Measurements from ENCODE around the gene CDC7.

The CDC7 gene

GRCh38 chr1:91546876-91547275 lies 46.2 kb downstream of the CDC7 start:
- Histone ChIP-seq H3K27ac (ENCODE audit: insufficient read depth, low read depth, low read length, poor library complexity, severe bottlenecking) (no peak overlapping the region), H3K4me1 (ENCODE audit: control insufficient read depth, insufficient read depth, low read length) (no peaks in the 10 kb centered on the region), H3K4me3 (ENCODE audit: insufficient read depth, low read depth, low read length) (no peak overlapping the region), H3K36me3 (ENCODE audit: control insufficient read depth, insufficient read depth, low read length) (no peaks in the 10 kb centered on the region), H3K9me3 (ENCODE audit: control insufficient read depth, low read length) (no peaks in the 10 kb centered on the region), H3K27me3 (ENCODE audit: control insufficient read depth, insufficient read depth, low read length, poor library complexity, severe bottlenecking) (no peaks in the 10 kb centered on the region)
- WGBS, 2 experiments: 92 to 94% methylated on average over 19 of the region's 19 CpGs

DNA sequence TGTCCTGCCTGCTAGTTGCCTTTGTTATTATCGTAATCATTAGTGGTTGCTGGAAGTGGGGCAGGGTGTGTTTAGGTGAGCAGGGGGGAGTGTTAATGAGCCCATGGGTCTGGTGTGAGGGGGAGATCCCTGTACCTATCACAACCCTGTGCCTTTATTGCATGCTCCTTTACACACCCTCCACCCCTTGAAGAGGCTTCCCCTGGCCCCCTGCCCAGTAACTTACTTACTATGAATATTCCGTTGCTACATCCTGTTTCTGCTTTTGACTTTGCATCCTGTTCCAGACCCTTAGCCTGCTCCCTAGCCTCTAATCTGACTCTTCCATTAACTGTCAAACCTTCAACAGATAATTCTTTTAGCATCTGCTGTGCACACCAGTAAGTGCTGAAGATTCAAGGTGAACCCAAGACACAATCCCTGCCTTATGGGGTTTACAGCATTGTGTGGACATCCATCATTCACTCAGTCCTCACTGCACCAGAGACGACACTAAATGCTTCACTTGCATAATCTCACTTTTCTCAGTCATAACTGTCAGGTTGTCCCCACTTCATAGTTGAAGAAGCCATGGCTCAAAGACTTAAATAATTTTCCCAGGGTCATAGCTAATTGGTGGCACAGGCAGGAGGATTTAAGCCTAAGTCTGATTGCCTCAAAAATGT lies 47.9 kb downstream of the CDC7 start:
- no peaks in the 10 kb centered on the region for H3K27me3 ChIP-seq (ENCODE audit: control insufficient read depth, insufficient read depth, low read length, poor library complexity, severe bottlenecking)
- H3K4me3 ChIP-seq (ENCODE audit: insufficient read depth, low read depth, low read length): no peak overlapping the region
- H3K27ac ChIP-seq (ENCODE audit: insufficient read depth, low read depth, low read length, poor library complexity, severe bottlenecking): no peak overlapping the region
- no peaks in the 10 kb centered on the region for H3K9me3 ChIP-seq (ENCODE audit: control insufficient read depth, low read length)
- H3K4me1 ChIP-seq (ENCODE audit: control insufficient read depth, insufficient read depth, low read length): no peaks in the 10 kb centered on the region
- no peaks in the 10 kb centered on the region for H3K36me3 ChIP-seq (ENCODE audit: control insufficient read depth, insufficient read depth, low read length)
- WGBS, 2 experiments: 89 to 92% methylated on average over 3 of the region's 3 CpGs

DNA sequence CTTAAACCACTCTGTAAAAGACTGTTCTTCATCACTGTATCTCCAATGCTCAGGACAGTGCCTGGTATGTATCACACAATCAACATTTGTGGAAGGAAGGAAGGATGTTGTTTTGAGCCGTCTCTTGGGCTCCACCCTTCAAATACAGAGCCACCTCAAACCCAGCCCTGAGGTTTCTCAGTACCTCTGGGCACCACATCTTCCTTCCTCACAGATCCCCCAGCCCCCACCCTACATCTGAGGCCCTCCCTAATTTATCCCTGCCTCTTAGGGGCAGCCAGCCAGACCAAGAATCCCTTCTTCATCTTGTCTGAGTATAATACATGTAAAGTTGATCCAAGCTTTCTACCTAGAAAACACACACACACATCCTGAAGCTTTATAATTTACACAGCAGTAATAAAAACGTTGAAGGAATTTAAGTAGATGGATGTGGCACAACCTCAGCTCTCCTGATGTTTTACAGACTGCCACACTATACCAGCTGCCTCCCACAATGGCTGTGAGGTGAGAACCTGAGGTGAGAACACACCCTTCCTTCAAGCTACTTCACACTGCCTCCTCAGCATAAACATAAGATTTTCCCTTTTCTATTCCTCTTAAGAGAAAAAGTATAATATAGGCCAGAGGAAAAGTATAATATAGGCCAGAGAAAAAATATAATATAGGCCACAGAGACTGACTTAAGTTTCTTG lies 48.5 kb downstream of the CDC7 start:
- Histone ChIP-seq H3K4me1 (ENCODE audit: control insufficient read depth, insufficient read depth, low read length) (no peaks in the 10 kb centered on the region), H3K27me3 (ENCODE audit: control insufficient read depth, insufficient read depth, low read length, poor library complexity, severe bottlenecking) (no peaks in the 10 kb centered on the region), H3K36me3 (ENCODE audit: control insufficient read depth, insufficient read depth, low read length) (no peaks in the 10 kb centered on the region), H3K9me3 (ENCODE audit: control insufficient read depth, low read length) (no peaks in the 10 kb centered on the region), H3K27ac (ENCODE audit: insufficient read depth, low read depth, low read length, poor library complexity, severe bottlenecking) (no peak overlapping the region), H3K4me3 (ENCODE audit: insufficient read depth, low read depth, low read length) (no peak overlapping the region)
- 84% methylated on average over 1 of the region's 2 CpGs; no CpG with 5 or more reads in 1 of the 2 experiments for WGBS, 2 experiments

GRCh38 chr1:91550961-91551360 lies 50.3 kb downstream of the CDC7 start:
- H3K9me3 ChIP-seq (ENCODE audit: control insufficient read depth, low read length): no peaks in the 10 kb centered on the region
- H3K27me3 ChIP-seq (ENCODE audit: control insufficient read depth, insufficient read depth, low read length, poor library complexity, severe bottlenecking): no peaks in the 10 kb centered on the region
- no peaks in the 10 kb centered on the region for H3K36me3 ChIP-seq (ENCODE audit: control insufficient read depth, insufficient read depth, low read length)
- 91 to 100% methylated on average over 1 to 2 of the region's 2 CpGs for WGBS, 2 experiments
- H3K4me1 ChIP-seq (ENCODE audit: control insufficient read depth, insufficient read depth, low read length): no peaks in the 10 kb centered on the region
- no peak overlapping the region for H3K27ac ChIP-seq (ENCODE audit: insufficient read depth, low read depth, low read length, poor library complexity, severe bottlenecking)
- no peak overlapping the region for H3K4me3 ChIP-seq (ENCODE audit: insufficient read depth, low read depth, low read length)

DNA sequence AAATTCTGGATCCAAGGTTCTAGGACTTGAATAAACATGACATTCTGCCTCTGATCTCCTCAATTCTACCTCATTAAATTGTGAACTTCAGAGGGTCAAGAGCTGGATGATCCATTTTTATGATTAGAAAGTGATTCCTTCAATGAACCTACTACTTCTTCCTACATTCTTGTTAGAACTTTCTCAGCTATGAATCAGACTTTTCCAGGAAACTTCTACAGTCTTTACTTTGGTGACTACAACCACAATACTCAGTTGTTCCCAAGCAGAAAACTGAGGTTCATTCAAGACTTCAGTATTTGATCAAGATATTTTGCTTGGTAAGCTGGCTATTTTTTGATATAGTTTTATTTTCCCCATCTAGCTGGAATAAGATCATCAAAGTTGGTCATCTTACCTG lies 51.4 kb downstream of the CDC7 start:
- no peaks in the 10 kb centered on the region for H3K9me3 ChIP-seq (ENCODE audit: control insufficient read depth, low read length)
- no peak overlapping the region for H3K27ac ChIP-seq (ENCODE audit: insufficient read depth, low read depth, low read length, poor library complexity, severe bottlenecking)
- H3K27me3 ChIP-seq (ENCODE audit: control insufficient read depth, insufficient read depth, low read length, poor library complexity, severe bottlenecking): no peaks in the 10 kb centered on the region
- no peak overlapping the region for H3K4me3 ChIP-seq (ENCODE audit: insufficient read depth, low read depth, low read length)
- H3K36me3 ChIP-seq (ENCODE audit: control insufficient read depth, insufficient read depth, low read length): no peaks in the 10 kb centered on the region
- no peaks in the 10 kb centered on the region for H3K4me1 ChIP-seq (ENCODE audit: control insufficient read depth, insufficient read depth, low read length)

DNA sequence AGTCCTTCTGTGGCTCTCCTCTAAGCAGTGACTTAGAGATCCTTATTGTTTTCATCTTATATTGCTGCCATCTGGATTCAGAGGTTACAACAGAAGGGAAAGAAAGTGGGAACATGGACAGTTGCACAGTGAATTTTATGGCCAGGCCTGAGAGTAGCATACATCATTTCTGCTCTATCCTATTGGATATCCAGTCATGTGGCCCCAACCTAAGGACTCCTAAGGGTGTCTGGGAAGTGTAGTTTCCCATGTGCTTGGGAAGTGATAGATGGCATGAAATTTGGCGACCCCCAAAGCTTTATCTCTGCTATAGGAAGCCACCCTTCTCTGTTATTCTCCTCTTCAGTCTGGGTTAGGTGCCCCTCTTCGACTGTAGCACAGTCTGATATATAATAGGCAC lies 51.9 kb downstream of the CDC7 start:
- no peak overlapping the region for H3K4me3 ChIP-seq (ENCODE audit: insufficient read depth, low read depth, low read length)

GRCh38 chr1:91553177-91553591 lies 52.5 kb downstream of the CDC7 start:
- no peaks in the 10 kb centered on the region for H3K27me3 ChIP-seq (ENCODE audit: control insufficient read depth, insufficient read depth, low read length, poor library complexity, severe bottlenecking)
- H3K27ac ChIP-seq (ENCODE audit: insufficient read depth, low read depth, low read length, poor library complexity, severe bottlenecking): no peak overlapping the region
- no peaks in the 10 kb centered on the region for H3K36me3 ChIP-seq (ENCODE audit: control insufficient read depth, insufficient read depth, low read length)
- WGBS, 2 experiments: 92 to 93% methylated on average over 3 of the region's 3 CpGs
- no peaks in the 10 kb centered on the region for H3K9me3 ChIP-seq (ENCODE audit: control insufficient read depth, low read length)
- H3K4me1 ChIP-seq (ENCODE audit: control insufficient read depth, insufficient read depth, low read length): no peaks in the 10 kb centered on the region
- no peak overlapping the region for H3K4me3 ChIP-seq (ENCODE audit: insufficient read depth, low read depth, low read length)

More for the DNA sequence above, 51.9 kb downstream of the CDC7 start:
- H3K36me3 ChIP-seq (ENCODE audit: control insufficient read depth, insufficient read depth, low read length): no peaks in the 10 kb centered on the region
- H3K9me3 ChIP-seq (ENCODE audit: control insufficient read depth, low read length): no peaks in the 10 kb centered on the region
- H3K27me3 ChIP-seq (ENCODE audit: control insufficient read depth, insufficient read depth, low read length, poor library complexity, severe bottlenecking): no peaks in the 10 kb centered on the region
- 96 to 100% methylated on average over 2 of the region's 2 CpGs for WGBS, 2 experiments
- H3K27ac ChIP-seq (ENCODE audit: insufficient read depth, low read depth, low read length, poor library complexity, severe bottlenecking): no peak overlapping the region
- H3K4me1 ChIP-seq (ENCODE audit: control insufficient read depth, insufficient read depth, low read length): no peaks in the 10 kb centered on the region

- 80 to 85% methylated on average over 7 of the region's 7 CpGs for WGBS, 2 experiments
- Histone ChIP-seq H3K36me3 (ENCODE audit: control insufficient read depth, insufficient read depth, low read length) (no peaks in the 10 kb centered on the region), H3K9me3 (ENCODE audit: control insufficient read depth, low read length) (no peaks in the 10 kb centered on the region), H3K27ac (ENCODE audit: insufficient read depth, low read depth, low read length, poor library complexity, severe bottlenecking) (no peak overlapping the region), H3K4me3 (ENCODE audit: insufficient read depth, low read depth, low read length) (no peak overlapping the region), H3K4me1 (ENCODE audit: control insufficient read depth, insufficient read depth, low read length) (no peaks in the 10 kb centered on the region), H3K27me3 (ENCODE audit: control insufficient read depth, insufficient read depth, low read length, poor library complexity, severe bottlenecking) (no peaks in the 10 kb centered on the region)
Measured at GRCh38 chr1:91555074-91555730, 54.6 kb downstream of the CDC7 start.

DNA sequence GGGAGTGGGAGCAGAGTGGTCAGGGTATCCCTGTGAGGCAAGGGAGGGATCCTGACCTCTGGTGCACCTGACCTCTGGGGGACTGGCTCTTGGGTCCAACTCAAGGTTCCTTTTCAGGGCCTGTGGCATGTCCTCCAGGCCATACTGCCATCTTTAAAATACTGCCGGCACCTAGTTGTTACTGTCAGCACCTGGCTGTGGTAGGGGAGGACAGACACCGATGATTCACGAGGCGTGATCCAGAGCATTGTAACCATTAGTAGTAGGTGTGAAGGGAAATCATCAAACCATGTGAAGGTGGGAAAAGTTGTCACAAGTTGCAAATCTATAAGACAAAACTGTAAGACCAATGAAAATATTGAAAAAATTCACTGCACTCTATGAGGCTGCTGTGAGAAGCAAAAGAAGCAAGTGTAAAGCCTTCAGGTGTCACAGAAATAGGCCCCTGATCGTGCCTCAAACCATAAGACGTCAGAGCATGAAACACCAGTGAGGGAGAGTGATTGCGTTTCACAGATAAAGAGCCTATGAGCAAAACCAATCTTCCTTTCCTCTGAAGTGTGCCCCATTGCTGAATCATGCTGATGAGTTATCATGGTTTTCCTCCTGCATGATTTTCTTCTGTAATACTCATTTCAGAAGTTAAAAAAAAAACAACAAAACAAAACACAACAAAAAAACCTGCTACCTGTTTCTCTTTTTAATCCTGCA lies 55.3 kb downstream of the CDC7 start:
- H3K36me3 ChIP-seq (ENCODE audit: control insufficient read depth, insufficient read depth, low read length): no peaks in the 10 kb centered on the region
- no peak overlapping the region for H3K27ac ChIP-seq (ENCODE audit: insufficient read depth, low read depth, low read length, poor library complexity, severe bottlenecking)
- no peaks in the 10 kb centered on the region for H3K4me1 ChIP-seq (ENCODE audit: control insufficient read depth, insufficient read depth, low read length)
- no peak overlapping the region for H3K4me3 ChIP-seq (ENCODE audit: insufficient read depth, low read depth, low read length)
- no peaks in the 10 kb centered on the region for H3K9me3 ChIP-seq (ENCODE audit: control insufficient read depth, low read length)
- WGBS, 2 experiments: 83 to 84% methylated on average over 7 of the region's 7 CpGs
- H3K27me3 ChIP-seq (ENCODE audit: control insufficient read depth, insufficient read depth, low read length, poor library complexity, severe bottlenecking): no peaks in the 10 kb centered on the region

- H3K36me3 ChIP-seq (ENCODE audit: control insufficient read depth, insufficient read depth, low read length): no peaks in the 10 kb centered on the region
- H3K9me3 ChIP-seq (ENCODE audit: control insufficient read depth, low read length): no peaks in the 10 kb centered on the region
- no peaks in the 10 kb centered on the region for H3K4me1 ChIP-seq (ENCODE audit: control insufficient read depth, insufficient read depth, low read length)
- WGBS, 2 experiments: 86 to 88% methylated on average over 2 of the region's 2 CpGs
- no peaks in the 10 kb centered on the region for H3K27me3 ChIP-seq (ENCODE audit: control insufficient read depth, insufficient read depth, low read length, poor library complexity, severe bottlenecking)
- H3K4me3 ChIP-seq (ENCODE audit: insufficient read depth, low read depth, low read length): no peak overlapping the region
- H3K27ac ChIP-seq (ENCODE audit: insufficient read depth, low read depth, low read length, poor library complexity, severe bottlenecking): no peak overlapping the region
Measured at GRCh38 chr1:91556556-91556955, 55.9 kb downstream of the CDC7 start.

Measured in ectodermal cell (in vitro differentiated cells).